ENCODE data around the gene TYRO3.

The TYRO3 gene

GRCh38 chr15:41558400-41559238 lies at the start of gene TYRO3:
TYRO3 (plus strand) TSS chr15:41559212; CDS start chr15:41559258, 46 bp downstream.
- no peak for DNase-seq

GRCh38 chr15:41510728-41511127 lies 48.3 kb upstream of the TYRO3 start:
- no peak for DNase-seq

- no peak for DNase-seq
Observed at GRCh38 chr15:41511331-41511898, 47.6 kb upstream of the TYRO3 start.

- no peak for DNase-seq
Observed at GRCh38 chr15:41511899-41512369, 47.1 kb upstream of the TYRO3 start.

- DNase-seq = no peak
Observed at GRCh38 chr15:41512512-41512939, 46.5 kb upstream of the TYRO3 start.

- no peak for DNase-seq
Observed at GRCh38 chr15:41512940-41513505, 46.0 kb upstream of the TYRO3 start.

GRCh38 chr15:41513506-41514227 lies 45.3 kb upstream of the TYRO3 start, which contains the start of gene LTK:
LTK (minus strand) TSS chr15:41513827; CDS start chr15:41513709, 118 bp downstream.
- DNase-seq = no peak

- no peak for DNase-seq
Observed at GRCh38 chr15:41517895-41518449, 41.0 kb upstream of the TYRO3 start.

GRCh38 chr15:41520636-41521035 lies 38.4 kb upstream of the TYRO3 start:
- DNase-seq = no peak

GRCh38 chr15:41521614-41522013 lies 37.4 kb upstream of the TYRO3 start:
- no peak for DNase-seq

- DNase-seq = no peak
Observed at GRCh38 chr15:41523097-41523496, 35.9 kb upstream of the TYRO3 start.

- DNase-seq = no peak
Observed at GRCh38 chr15:41530363-41530956, 28.6 kb upstream of the TYRO3 start.

- no peak for DNase-seq
Observed at GRCh38 chr15:41535544-41535943, 23.5 kb upstream of the TYRO3 start.

GRCh38 chr15:41536866-41537265 lies 22.1 kb upstream of the TYRO3 start:
- no peak for DNase-seq

- no peak for DNase-seq
Observed at GRCh38 chr15:41543521-41543870, 15.5 kb upstream of the TYRO3 start.

- DNase-seq = no peak
Observed at GRCh38 chr15:41544650-41545015, 14.4 kb upstream of the TYRO3 start.

- no peak for DNase-seq
Observed at GRCh38 chr15:41545218-41545617, 13.8 kb upstream of the TYRO3 start.

GRCh38 chr15:41546851-41547786 lies 11.9 kb upstream of the TYRO3 start:
- DNase-seq = no peak

GRCh38 chr15:41550066-41550775 lies 8.8 kb upstream of the TYRO3 start:
- no peak for DNase-seq

GRCh38 chr15:41553731-41554130 lies 5.3 kb upstream of the TYRO3 start:
- no peak for DNase-seq

GRCh38 chr15:41554343-41554742 lies 4.7 kb upstream of the TYRO3 start:
- no peak for DNase-seq
